IMR-90 (cell line): Measurements from ENCODE around the gene FSIP1. TPM values are rescaled to one million over a fixed set of nuclear protein-coding genes. Genes with fewer than 3 reads are reported as not detected.
A peak's percentile ranks its signal among the peaks of the same experiment; 100 is the strongest.

Experiments
- ATAC-seq: fragments of 200-7000 bp; cut with Tn5 transposase; 2 replicates; pipeline ENCODE4 v1.9.1; 2020; ENCODE audit warnings: low read depth, mild to moderate bottlenecking, moderate library complexity
- BruUV-seq: library from RNA; stranded (reverse); fragments of 400-500 nt; replicated peaks from 2 replicates; lab custom pipeline; 2021; lab: Mats Ljungman, UMichigan
- CTCF ChIA-PET: fragments of 300-600 bp; formaldehyde crosslinking; extraction: SDS; loops from one replicate; lab custom pipeline; 2021; ENCODE audit warnings: antibody characterized with exemption; lab: Yijun Ruan, JAX
- POLR2A ChIA-PET: fragments of 300-600 bp; sonication (Branson Sonifier 250); formaldehyde crosslinking; loops from one replicate; lab custom pipeline; 2022; ENCODE audit warnings: antibody characterized with exemption; ENCODE audit not compliant: unreplicated experiment; lab: Charles Lee
- DNase-seq: peaks from one replicate; pipeline ENCODE4 v3.0.0; 2013
- H2AFZ ChIP-seq: replicated peaks from 2 replicates; pipeline ENCODE3; 2013; ENCODE audit warnings: low read length, mild to moderate bottlenecking; ENCODE audit not compliant: poor library complexity
- H2AK5ac ChIP-seq: 2 replicates; pipeline ENCODE4 v1.6.1; 2013; ENCODE audit warnings: low read depth, low read length, inconsistent platforms
- H2AK9ac ChIP-seq: replicated peaks from 2 replicates; pipeline ENCODE3; 2013; ENCODE audit warnings: mild to moderate bottlenecking, low read depth, low read length, moderate library complexity; ENCODE audit not compliant: poor library complexity
- H2BK120ac ChIP-seq: 2 replicates; pipeline ENCODE4 v1.6.1; 2013; ENCODE audit warnings: low read depth, low read length, inconsistent platforms
- H2BK15ac ChIP-seq: 3 replicates; pipeline ENCODE4 v1.6.1; 2013; ENCODE audit warnings: low read depth, low read length, inconsistent platforms
- H2BK20ac ChIP-seq: 2 replicates; pipeline ENCODE4 v1.6.1; 2013; ENCODE audit warnings: low read depth, mild to moderate bottlenecking, inconsistent platforms, low read length, moderate library complexity
- H2BK5ac ChIP-seq: 2 replicates; pipeline ENCODE4 v1.6.1; 2013; ENCODE audit warnings: mild to moderate bottlenecking, low read depth, low read length, inconsistent platforms; ENCODE audit not compliant: poor library complexity, severe bottlenecking
- H3K14ac ChIP-seq: replicated peaks from 2 replicates; pipeline ENCODE4 v1.6.1; 2013; ENCODE audit warnings: low read depth, low read length, inconsistent platforms
- H3K18ac ChIP-seq: 2 replicates; pipeline ENCODE4 v1.6.1; 2013; ENCODE audit warnings: low read depth, low read length, control low read depth
- H3K23ac ChIP-seq: 2 replicates; pipeline ENCODE4 v1.6.1; 2013; ENCODE audit warnings: low read depth, low read length, inconsistent platforms
- H3K27ac ChIP-seq: 2 replicates; pipeline ENCODE4 v1.5.1; 2013; ENCODE audit warnings: mild to moderate bottlenecking, control low read depth, low read length; ENCODE audit not compliant: insufficient read depth
- H3K27me3 ChIP-seq: 2 replicates; pipeline ENCODE4 v1.6.1; 2013; ENCODE audit warnings: low read length; ENCODE audit not compliant: control insufficient read depth, insufficient read depth
- H3K36me3 ChIP-seq: 2 replicates; pipeline ENCODE4 v1.6.1; 2013; ENCODE audit warnings: low read length, mixed read lengths; ENCODE audit not compliant: control insufficient read depth, insufficient read depth
- H3K4ac ChIP-seq: 2 replicates; pipeline ENCODE4 v1.6.1; 2013; ENCODE audit warnings: low read depth, low read length, inconsistent platforms
- H3K4me1 ChIP-seq: 2 replicates; pipeline ENCODE4 v1.6.1; 2013; ENCODE audit warnings: low read length, mixed read lengths; ENCODE audit not compliant: control insufficient read depth, insufficient read depth
- H3K4me2 ChIP-seq: 2 replicates; pipeline ENCODE4 v1.6.1; 2013; ENCODE audit warnings: low read depth, mild to moderate bottlenecking, control low read depth, low read length, moderate library complexity
- H3K4me3 ChIP-seq: 2 replicates; pipeline ENCODE4 v1.5.1; 2013; ENCODE audit warnings: low read depth, mild to moderate bottlenecking, control low read depth, low read length, moderate library complexity; ENCODE audit not compliant: insufficient read depth
- H3K56ac ChIP-seq: 2 replicates; pipeline ENCODE4 v1.6.1; 2013; ENCODE audit warnings: low read length, inconsistent platforms; ENCODE audit not compliant: insufficient read depth; ENCODE audit errors: extremely low read depth
- H3K79me1 ChIP-seq, 2 experiments: 2 replicates each; pipeline ENCODE4 v1.6.1; 2013; ENCODE audit warnings: low read length in 2 of 2, inconsistent platforms in 1 of 2, low read depth in 1 of 2
- H3K9ac ChIP-seq: 2 replicates; pipeline ENCODE4 v1.6.1; 2013; ENCODE audit warnings: low read depth, low read length, control low read depth
- H3K9me1 ChIP-seq: 2 replicates; pipeline ENCODE4 v1.6.1; 2013; ENCODE audit warnings: low read length, inconsistent platforms; ENCODE audit not compliant: insufficient read depth
- H3K9me3 ChIP-seq: 2 replicates; pipeline ENCODE4 v1.6.1; 2013; ENCODE audit warnings: low read length; ENCODE audit not compliant: control insufficient read depth, insufficient read depth
- H4K20me1 ChIP-seq: 2 replicates; pipeline ENCODE4 v1.6.1; 2013; ENCODE audit warnings: low read length, inconsistent platforms; ENCODE audit not compliant: insufficient read depth
- H4K5ac ChIP-seq: 2 replicates; pipeline ENCODE4 v1.6.1; 2013; ENCODE audit warnings: mild to moderate bottlenecking, low read depth, low read length, control low read depth
- H4K8ac ChIP-seq, 2 experiments: 2 replicates each; pipeline ENCODE4 v1.6.1; 2013; ENCODE audit warnings: low read depth in 2 of 2, low read length in 2 of 2, control low read depth in 1 of 2, inconsistent platforms in 1 of 2
- H4K91ac ChIP-seq: 2 replicates; pipeline ENCODE4 v1.6.1; 2013; ENCODE audit warnings: low read depth, low read length, inconsistent platforms; ENCODE audit not compliant: insufficient read depth
- BHLHE40 ChIP-seq: fragments of 150-350 bp; IDR thresholded peaks from 2 replicates; pipeline ENCODE4 v1.6.1; 2016; ENCODE audit warnings: mild to moderate bottlenecking, low read depth, low read length
- CEBPB ChIP-seq: IDR thresholded peaks from 2 replicates; pipeline ENCODE4 v1.6.1; 2012; ENCODE audit warnings: low read depth, low read length, improper control_type of control experiment
- CHD1 ChIP-seq: IDR thresholded peaks from 2 replicates; pipeline ENCODE4 v1.6.1; 2012; ENCODE audit warnings: low read depth, low read length, improper control_type of control experiment
- MAFK ChIP-seq: IDR thresholded peaks from 2 replicates; pipeline ENCODE4 v1.6.1; 2012; ENCODE audit warnings: low read depth, low read length, improper control_type of control experiment
- MAZ ChIP-seq: IDR thresholded peaks from 2 replicates; pipeline ENCODE4 v1.6.1; 2012; ENCODE audit warnings: low read depth, mild to moderate bottlenecking, low read length, improper control_type of control experiment, moderate library complexity, borderline replicate concordance
- NFE2L2 ChIP-seq: fragments of 150-350 bp; IDR thresholded peaks from 2 replicates; pipeline ENCODE4 v1.6.1; 2016; ENCODE audit warnings: low read depth, mild to moderate bottlenecking, low read length
- POLR2A ChIP-seq: IDR thresholded peaks from 2 replicates; pipeline ENCODE4 v1.6.1; 2012; ENCODE audit warnings: mild to moderate bottlenecking, low read depth, low read length
- RAD21 ChIP-seq: IDR thresholded peaks from 2 replicates; pipeline ENCODE4 v1.6.1; 2012; ENCODE audit warnings: low read length, improper control_type of control experiment
- RCOR1 ChIP-seq: IDR thresholded peaks from 2 replicates; pipeline ENCODE4 v1.6.1; 2012; ENCODE audit warnings: mild to moderate bottlenecking, low read length, improper control_type of control experiment; ENCODE audit not compliant: insufficient replicate concordance
- RFX5 ChIP-seq: IDR thresholded peaks from 2 replicates; pipeline ENCODE4 v1.8.0; 2012; ENCODE audit warnings: low read depth, mild to moderate bottlenecking, low read length, moderate library complexity
- SMC3 ChIP-seq: fragments of 150-350 bp; IDR thresholded peaks from 2 replicates; pipeline ENCODE4 v1.6.1; 2016; ENCODE audit warnings: low read depth, mild to moderate bottlenecking, antibody characterized with exemption, low read length, moderate library complexity
- WGBS, 2 experiments: methylation state at CpG; one replicate each; pipeline versions ENCODE4 v1.1.5 to v1.1.7; 2013; ENCODE audit warnings: missing lambda C conversion rate in 2 of 2; ENCODE audit not compliant: insufficient read length in 1 of 2; ENCODE audit errors: extremely low coverage in 2 of 2; 5-methylcytosine and 5-hydroxymethylcytosine counted together
- dilution Hi-C: fragments of 300-500 bp; cut with HindIII; formaldehyde crosslinking; loops from one replicate; pipeline ENCODE4 v1.14.3; 2018; ENCODE audit warnings: low sequenced_read_pairs; ENCODE audit not compliant: unreplicated experiment
- in situ Hi-C: fragments of 300-500 bp; cut with MboI; formaldehyde crosslinking; loops from 3 replicates; pipeline ENCODE4 v1.14.3; 2019; ENCODE audit warnings: low sequenced_read_pairs, inconsistent platforms, mixed read lengths
- intact Hi-C: fragments of 100-400 bp; cut with micrococcal nuclease; formaldehyde crosslinking; loops from 2 replicates; pipeline ENCODE4 v1.10.0; 2022
- polyA plus RNA-seq, 3 experiments: library from polyadenylated mRNA; depleted of rRNA; stranded (reverse); fragments of >200 nt; gene quantifications; 2 replicates each; pipeline ENCODE4 v1.2.3, GENCODE V29; 2012; ENCODE audit warnings: low replicate concordance in 1 of 3
- total RNA-seq: library from RNA; depleted of rRNA; stranded (reverse); fragments of >200 nt; gene quantifications from 2 replicates; pipeline ENCODE4 v1.2.3, GENCODE V29; 2012
- TF ChIP-seq, protein P1 (sequence below): conservative IDR thresholded peaks from 2 replicates; pipeline ENCODE4 v1.5.1; 2012; ENCODE audit warnings: mild to moderate bottlenecking, low read depth, low read length, improper control_type of control experiment
- TF ChIP-seq, protein P2 (sequence below): fragments of 150-350 bp; IDR thresholded peaks from 2 replicates; pipeline ENCODE4 v1.6.1; 2017; ENCODE audit warnings: mild to moderate bottlenecking, antibody characterized with exemption, low read length, low read depth
- TF ChIP-seq, protein P3 (sequence below): fragments of 150-350 bp; IDR thresholded peaks from 2 replicates; pipeline ENCODE4 v1.6.1; 2016; ENCODE audit warnings: low read depth, mild to moderate bottlenecking, low read length, moderate library complexity, borderline replicate concordance

FSIP1 gene
- total and polyA plus RNA-seq, 2 of the 4 experiments (the other 2 are of a cell fraction): 0.10 to 0.18 TPM

DNA sequence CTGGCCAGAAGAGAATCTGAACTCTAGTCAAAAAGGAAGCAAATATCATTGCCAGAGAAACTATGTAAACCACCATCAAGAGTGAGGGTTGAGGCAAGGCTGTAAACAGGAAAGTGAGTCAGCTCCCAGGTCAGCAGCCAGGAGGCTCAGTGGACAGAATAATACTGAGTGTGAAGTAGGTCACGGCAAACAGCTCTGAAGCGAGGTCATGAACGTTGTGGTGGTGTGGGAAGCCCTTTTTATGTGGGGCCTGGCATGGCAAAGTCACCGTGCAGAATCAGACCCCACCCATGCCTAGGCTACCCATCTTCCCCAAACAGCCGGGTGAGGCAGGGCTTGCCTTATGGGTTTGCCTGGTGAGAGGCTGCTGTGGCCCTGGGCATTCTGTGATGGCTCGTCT, 157.8 kb downstream of the FSIP1 start (continued):
- TF ChIP-seq, protein P1, sequence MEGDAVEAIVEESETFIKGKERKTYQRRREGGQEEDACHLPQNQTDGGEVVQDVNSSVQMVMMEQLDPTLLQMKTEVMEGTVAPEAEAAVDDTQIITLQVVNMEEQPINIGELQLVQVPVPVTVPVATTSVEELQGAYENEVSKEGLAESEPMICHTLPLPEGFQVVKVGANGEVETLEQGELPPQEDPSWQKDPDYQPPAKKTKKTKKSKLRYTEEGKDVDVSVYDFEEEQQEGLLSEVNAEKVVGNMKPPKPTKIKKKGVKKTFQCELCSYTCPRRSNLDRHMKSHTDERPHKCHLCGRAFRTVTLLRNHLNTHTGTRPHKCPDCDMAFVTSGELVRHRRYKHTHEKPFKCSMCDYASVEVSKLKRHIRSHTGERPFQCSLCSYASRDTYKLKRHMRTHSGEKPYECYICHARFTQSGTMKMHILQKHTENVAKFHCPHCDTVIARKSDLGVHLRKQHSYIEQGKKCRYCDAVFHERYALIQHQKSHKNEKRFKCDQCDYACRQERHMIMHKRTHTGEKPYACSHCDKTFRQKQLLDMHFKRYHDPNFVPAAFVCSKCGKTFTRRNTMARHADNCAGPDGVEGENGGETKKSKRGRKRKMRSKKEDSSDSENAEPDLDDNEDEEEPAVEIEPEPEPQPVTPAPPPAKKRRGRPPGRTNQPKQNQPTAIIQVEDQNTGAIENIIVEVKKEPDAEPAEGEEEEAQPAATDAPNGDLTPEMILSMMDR: no peak

DNA sequence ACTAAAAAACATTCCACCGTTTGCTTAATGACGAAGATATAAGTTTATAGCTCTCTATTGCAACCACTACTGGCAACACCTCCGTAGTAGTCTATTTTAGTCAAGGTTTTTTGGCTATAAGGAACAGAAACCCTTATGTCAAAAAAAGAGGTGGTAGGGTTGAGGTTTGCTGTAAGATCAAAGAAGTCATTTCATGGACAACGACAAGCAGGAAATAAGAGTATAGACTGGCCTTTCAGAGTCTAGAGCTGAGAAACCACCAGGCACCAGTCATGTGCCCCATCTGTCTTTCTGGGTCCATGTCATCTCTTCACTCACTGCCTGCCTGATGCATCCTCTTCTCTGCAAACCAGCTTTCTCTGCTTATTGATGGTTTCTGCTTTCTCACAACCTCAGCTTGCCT, 159.1 kb downstream of the FSIP1 start:
- dilution Hi-C loops (no loop called here), in situ Hi-C loops (no loop called here), intact Hi-C loops (no loop called here)
- 0 out of 2 replicates have a peak overlapping the region, but pooled peaks have one; percentile 64 for H2BK20ac ChIP-seq
- BruUV-seq: no TSS peak
- H2BK5ac ChIP-seq: no peak overlapping the region
- no peak overlapping the region for H3K27ac ChIP-seq
- peak overlapping the region; percentile 17 for H3K18ac ChIP-seq
- H3K4me1 ChIP-seq: peaks cover 21% of the 10 kb centered on the region
- H2BK15ac ChIP-seq: peak overlapping the region; percentile 94
- peak overlapping the region; percentile 76 for H2AK5ac ChIP-seq
- H3K9ac ChIP-seq: no peak overlapping the region
- no peaks in the 10 kb centered on the region for H3K27me3 ChIP-seq
- peak overlapping the region; percentile 90 for H3K14ac ChIP-seq
- H3K79me1 ChIP-seq: peaks cover 0 to 5% of the 10 kb centered on the region in 2 experiments; a peak in 1 of 4 replicates
- H2AFZ ChIP-seq: no peak overlapping the region
- H3K4me3 ChIP-seq: no peak overlapping the region
- DNase-seq (no peak), ATAC-seq (no peak)
- peak overlapping the region; percentile 70; the same call in 1 of the 2 replicates for H2BK120ac ChIP-seq
- no peaks in the 10 kb centered on the region for H4K20me1 ChIP-seq
- no peak overlapping the region for H3K56ac ChIP-seq
- H4K91ac ChIP-seq: peak overlapping the region; percentile 26; the same call in 1 of the 2 replicates
- H3K23ac ChIP-seq: 0 out of 2 replicates have a peak overlapping the region, but pooled peaks have one; percentile 28
- no peak overlapping the region for H2AK9ac ChIP-seq
- peaks cover 15% of the 10 kb centered on the region for H3K9me1 ChIP-seq
- H3K4ac ChIP-seq: peak overlapping the region; percentile 17
- H3K36me3 ChIP-seq: no peaks in the 10 kb centered on the region
- no CpG with 5 or more reads among the region's 4 CpGs for WGBS, 2 experiments
- ChIA-PET CTCF (no interaction called here), POLR2A (no interaction called here)
- H3K4me2 ChIP-seq: no peak overlapping the region
- no peak overlapping the region for H4K5ac ChIP-seq
- H3K9me3 ChIP-seq: no peaks in the 10 kb centered on the region; the same call in 1 of the 2 replicates
- H4K8ac ChIP-seq: peak overlapping the region in 1 of 2 experiments; percentile 20; a peak in 1 of 4 replicates
- TF ChIP-seq MAZ (no peak), CHD1 (no peak), POLR2A (no peak), MAFK (no peak), RAD21 (no peak), SMC3 (no peak), NFE2L2 (no peak), BHLHE40 (no peak), CEBPB (no peak), RFX5 (no peak), RCOR1 (no peak)
- TF ChIP-seq, protein P2, sequence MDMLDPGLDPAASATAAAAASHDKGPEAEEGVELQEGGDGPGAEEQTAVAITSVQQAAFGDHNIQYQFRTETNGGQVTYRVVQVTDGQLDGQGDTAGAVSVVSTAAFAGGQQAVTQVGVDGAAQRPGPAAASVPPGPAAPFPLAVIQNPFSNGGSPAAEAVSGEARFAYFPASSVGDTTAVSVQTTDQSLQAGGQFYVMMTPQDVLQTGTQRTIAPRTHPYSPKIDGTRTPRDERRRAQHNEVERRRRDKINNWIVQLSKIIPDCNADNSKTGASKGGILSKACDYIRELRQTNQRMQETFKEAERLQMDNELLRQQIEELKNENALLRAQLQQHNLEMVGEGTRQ: no peak
- TF ChIP-seq, protein P3, sequence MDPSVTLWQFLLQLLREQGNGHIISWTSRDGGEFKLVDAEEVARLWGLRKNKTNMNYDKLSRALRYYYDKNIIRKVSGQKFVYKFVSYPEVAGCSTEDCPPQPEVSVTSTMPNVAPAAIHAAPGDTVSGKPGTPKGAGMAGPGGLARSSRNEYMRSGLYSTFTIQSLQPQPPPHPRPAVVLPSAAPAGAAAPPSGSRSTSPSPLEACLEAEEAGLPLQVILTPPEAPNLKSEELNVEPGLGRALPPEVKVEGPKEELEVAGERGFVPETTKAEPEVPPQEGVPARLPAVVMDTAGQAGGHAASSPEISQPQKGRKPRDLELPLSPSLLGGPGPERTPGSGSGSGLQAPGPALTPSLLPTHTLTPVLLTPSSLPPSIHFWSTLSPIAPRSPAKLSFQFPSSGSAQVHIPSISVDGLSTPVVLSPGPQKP: no peak
